Left ventricle myocardium inferior (tissue), 1 donor: ENCODE results near the gene ATP1B3. TPM values are rescaled to one million over a fixed set of nuclear protein-coding genes. Genes with fewer than 3 reads are reported as not detected.
"Not testable (repeated sequence)": the region's sequence is repeated elsewhere in the genome, so short reads cannot be mapped to it uniquely, and the experiment has no call there.

Source experiments
- DNase-seq: peaks from one replicate; pipeline ENCODE4 v3.0.0-alpha.2; 2020
- H3K27ac ChIP-seq: fragments of 200-600 bp; replicated peaks from 2 replicates; pipeline ENCODE4 v1.8.0; 2021
- H3K27me3 ChIP-seq: fragments of 200-600 bp; 2 replicates; pipeline ENCODE4 v1.8.0; 2021; ENCODE audit warnings: low read depth
- H3K36me3 ChIP-seq: fragments of 200-600 bp; 2 replicates; pipeline ENCODE4 v1.8.0; 2021
- H3K4me1 ChIP-seq: fragments of 200-600 bp; 2 replicates; pipeline ENCODE4 v1.8.0; 2021
- H3K4me3 ChIP-seq: fragments of 200-600 bp; 2 replicates; pipeline ENCODE4 v1.8.0; 2021; ENCODE audit warnings: mild to moderate bottlenecking, moderate library complexity
- H3K9me3 ChIP-seq: fragments of 200-600 bp; replicated peaks from 2 replicates; pipeline ENCODE4 v1.8.0; 2021
- CTCF ChIP-seq: fragments of 200-600 bp; IDR thresholded peaks from 2 replicates; pipeline ENCODE4 v1.8.0; 2021; ENCODE audit warnings: antibody characterized with exemption, mild to moderate bottlenecking, borderline replicate concordance
- intact Hi-C: fragments of 100-400 bp; cut with micrococcal nuclease; formaldehyde crosslinking; loops from one replicate; pipeline ENCODE4 v1.11.0; 2022
- total RNA-seq: library from RNA; stranded (reverse); fragmentation: NEBNext Ultra II Directional; extraction: Animal tissue kit (Norgen Biotek cat#: 25700); gene quantifications from one replicate; pipeline ENCODE4 v1.2.1, GENCODE V29; 2021
- donor health status: DM: no; HTN: yes; CAD: no; lungs with severe emphysema.

ATP1B3 gene
- total RNA-seq, 1 donor from 2014 or later = 34.5 TPM

- no peak for TF ChIP-seq CTCF
- intact Hi-C loops = no loop called here
- H3K9me3 ChIP-seq = no peaks in the 10 kb centered on the region
These were observed 93.3 kb downstream of the ATP1B3 start for GRCh38 chr3:141969711-141970110.

GRCh38 chr3:141971571-141971970 lies 95.1 kb downstream of the ATP1B3 start:
- no peak for DNase-seq
- H3K4me3 ChIP-seq = no peak overlapping the region
- H3K4me1 ChIP-seq = no peaks in the 10 kb centered on the region
- intact Hi-C loops = no loop called here
- H3K9me3 ChIP-seq = no peaks in the 10 kb centered on the region
- TF ChIP-seq CTCF = no peak
- no peaks in the 10 kb centered on the region for H3K27me3 ChIP-seq
- H3K36me3 ChIP-seq = peaks cover 6% of the 10 kb centered on the region
- H3K27ac ChIP-seq = no peak overlapping the region

More at GRCh38 chr3:141969711-141970110, 93.3 kb downstream of the ATP1B3 start:
- Histone ChIP-seq H3K4me1 (no peaks in the 10 kb centered on the region), H3K27me3 (no peaks in the 10 kb centered on the region), H3K36me3 (peaks cover 6% of the 10 kb centered on the region), H3K27ac (no peak overlapping the region), H3K4me3 (no peak overlapping the region)
- no peak for DNase-seq

- intact Hi-C loops = no loop called here
- no peak for DNase-seq
- H3K27me3 ChIP-seq = no peaks in the 10 kb centered on the region
- H3K4me3 ChIP-seq = no peak overlapping the region
- no peaks in the 10 kb centered on the region for H3K4me1 ChIP-seq
- no peak for TF ChIP-seq CTCF
- H3K27ac ChIP-seq = no peak overlapping the region
- H3K36me3 ChIP-seq = peaks cover 9% of the 10 kb centered on the region
- H3K9me3 ChIP-seq = no peaks in the 10 kb centered on the region
These were observed 96.0 kb downstream of the ATP1B3 start for GRCh38 chr3:141972399-141972798.

GRCh38 chr3:141974777-141975176 lies 98.3 kb downstream of the ATP1B3 start:
- not testable (repeated sequence) for H3K36me3 ChIP-seq, DNase-seq

More at GRCh38 chr3:141974777-141975176, 98.3 kb downstream of the ATP1B3 start:
- H3K27me3 ChIP-seq, H3K27ac ChIP-seq, H3K9me3 ChIP-seq, H3K4me3 ChIP-seq, intact Hi-C loops, H3K4me1 ChIP-seq: not testable (repeated sequence)

Other genes with a start within 250 kb of the ATP1B3 start
- gene RNF7, start 138.3 kb upstream of the ATP1B3 start, total RNA-seq = 89.6 TPM
- not detected for gene GRK7, start 113.2 kb upstream of the ATP1B3 start, total RNA-seq